SK-N-MC (cell line): ENCODE results near the gene FOLR3.
"Not testable (repeated sequence)": the region's sequence is repeated elsewhere in the genome, so short reads cannot be mapped to it uniquely, and the experiment has no call there.

ENCODE experiments used
- EZH2 ChIP-seq: fragments of 200-600 bp; sonication (generic); IDR thresholded peaks from one replicate; pipeline ENCODE4 v1.6.1; 2017; ENCODE audit warnings: antibody characterized with exemption
- POLR2AphosphoS5 ChIP-seq: IDR thresholded peaks from 2 replicates; pipeline ENCODE4 v1.6.1; 2012; ENCODE audit warnings: mild to moderate bottlenecking, low read depth, low read length, borderline replicate concordance

DNA sequence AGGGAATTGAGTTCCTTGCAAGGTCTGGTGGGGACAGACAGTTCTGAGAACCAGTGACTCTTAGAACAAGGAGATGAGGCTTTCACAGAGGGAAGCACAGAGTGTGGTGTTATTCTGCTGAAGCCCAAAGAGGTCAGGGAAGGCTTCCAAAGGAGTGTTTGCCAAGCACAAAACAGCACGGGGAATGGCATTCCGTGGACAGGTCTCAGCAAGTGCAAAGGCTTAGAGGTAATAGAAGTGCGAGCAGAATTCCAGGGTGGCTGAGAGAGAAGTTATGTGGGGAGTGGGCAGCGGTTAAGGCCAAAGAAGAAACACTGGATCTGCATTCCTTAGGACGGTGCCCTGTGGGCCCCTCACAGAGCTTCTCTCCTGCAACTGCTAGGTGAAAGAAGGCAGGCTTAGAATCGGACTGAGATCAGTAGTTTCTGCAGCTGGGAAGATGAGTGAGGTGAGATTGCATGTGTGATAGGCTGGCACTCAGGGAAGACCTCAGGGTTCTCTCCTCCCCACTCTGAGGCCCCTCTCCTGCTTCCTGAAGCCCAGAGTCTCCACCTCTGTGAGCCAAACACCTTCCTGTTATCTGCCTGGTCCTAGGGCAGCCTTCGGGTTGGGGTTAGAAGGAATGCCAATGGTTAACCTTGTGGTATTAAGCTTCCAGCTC is 45.5 kb downstream of the FOLR3 start:
- TF ChIP-seq EZH2, POLR2AphosphoS5: not testable (repeated sequence)
